Measurements from ENCODE around the gene TSPO.

TSPO gene

DNA sequence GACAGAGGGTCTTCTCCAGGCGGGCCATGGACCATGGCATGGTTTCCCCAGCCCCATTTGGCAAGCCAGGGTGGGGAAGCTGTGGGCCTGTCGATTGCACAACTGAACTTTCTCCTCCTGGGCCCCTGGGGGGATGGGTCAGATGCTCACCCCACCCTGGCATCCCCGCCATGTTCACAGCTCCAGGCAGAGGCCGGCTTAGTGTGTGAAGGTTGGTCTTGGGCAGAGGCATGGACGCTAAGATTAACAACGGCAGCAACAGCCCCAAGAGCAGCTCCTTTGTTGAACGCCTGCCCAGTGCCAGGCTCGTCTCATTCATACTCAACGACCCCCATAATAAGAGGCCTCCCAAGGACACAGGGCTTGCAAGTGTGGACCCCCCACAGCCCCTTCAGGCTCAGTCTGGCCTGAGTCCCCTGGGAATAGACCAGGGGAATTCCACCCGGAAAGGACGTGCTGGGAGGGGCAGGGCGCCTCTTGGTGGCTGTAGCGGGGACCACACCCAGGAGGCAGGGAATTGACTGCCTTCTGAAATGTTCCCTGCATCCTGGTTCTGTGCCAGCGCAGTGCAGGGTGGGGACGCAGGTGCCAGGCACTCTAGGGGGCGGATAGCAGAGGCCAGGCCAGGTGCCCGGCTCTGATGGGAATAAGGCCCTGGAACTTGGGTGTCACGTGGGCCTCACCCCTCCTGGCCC lies 8.3 kb downstream of the TSPO start:
- DNase-seq (ENCODE audit: low read depth in 2 of 2): no peak

DNA sequence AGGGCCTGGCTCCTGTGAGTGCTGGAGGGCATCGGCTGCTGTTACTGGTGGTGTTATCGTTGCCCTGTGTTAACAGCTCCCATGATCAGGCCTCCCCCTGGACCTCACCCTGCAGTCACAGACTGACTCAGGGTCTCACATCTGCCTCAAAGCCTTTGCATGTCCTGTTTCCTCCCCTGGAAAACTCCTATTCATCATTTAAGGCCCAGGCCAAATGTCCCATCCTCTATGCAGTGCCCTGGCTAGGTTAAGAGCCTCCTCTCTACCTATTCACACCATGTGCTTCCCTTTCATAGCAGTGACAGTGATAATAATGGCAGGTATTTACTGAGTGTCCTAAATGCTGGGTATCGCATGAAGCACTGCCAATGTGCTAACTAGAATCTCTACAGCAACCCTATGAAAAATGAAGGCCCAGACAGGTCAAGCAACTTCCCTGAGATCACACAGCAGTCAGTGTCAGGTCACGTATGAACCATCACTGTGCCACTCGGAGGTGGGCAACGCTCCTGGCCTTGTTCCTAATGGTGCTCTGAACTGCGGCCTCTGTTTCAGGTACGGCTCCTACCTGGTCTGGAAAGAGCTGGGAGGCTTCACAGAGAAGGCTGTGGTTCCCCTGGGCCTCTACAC lies 9.3 kb downstream of the TSPO start:
- DNase-seq (ENCODE audit: low read depth in 2 of 2): no peak

DNA sequence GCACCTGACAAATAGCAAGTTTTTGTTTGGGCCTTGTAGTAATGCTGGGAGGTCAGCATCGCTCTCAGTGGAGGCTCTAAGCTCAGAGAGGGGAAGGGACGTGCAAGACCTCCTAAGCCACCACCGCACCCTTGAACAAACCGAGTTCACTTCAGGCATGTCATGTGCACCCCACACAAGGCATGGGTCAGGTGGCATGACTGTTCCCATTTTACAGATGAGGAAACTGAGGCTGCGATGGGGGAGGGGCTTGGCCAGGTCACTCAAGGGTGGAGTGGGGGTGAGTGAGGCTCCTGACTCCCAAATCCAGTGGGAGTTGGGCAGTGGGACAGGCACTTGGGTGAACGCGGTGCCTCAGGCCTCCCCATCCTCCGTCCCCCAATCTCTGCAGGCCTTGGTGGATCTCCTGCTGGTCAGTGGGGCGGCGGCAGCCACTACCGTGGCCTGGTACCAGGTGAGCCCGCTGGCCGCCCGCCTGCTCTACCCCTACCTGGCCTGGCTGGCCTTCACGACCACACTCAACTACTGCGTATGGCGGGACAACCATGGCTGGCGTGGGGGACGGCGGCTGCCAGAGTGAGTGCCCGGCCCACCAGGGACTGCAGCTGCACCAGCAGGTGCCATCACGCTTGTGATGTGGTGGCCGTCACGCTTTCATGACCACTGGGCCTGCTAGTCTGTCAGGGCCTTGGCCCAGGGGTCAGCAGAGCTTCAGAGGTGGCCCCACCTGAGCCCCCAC lies 11.2 kb downstream of the TSPO start:
- DNase-seq (ENCODE audit: low read depth in 2 of 2): no peak

- DNase-seq (ENCODE audit: low read depth in 2 of 2): no peak
Observed at GRCh38 chr22:43163241-43163795, 12.0 kb downstream of the TSPO start.

- no peak for DNase-seq (ENCODE audit: low read depth in 2 of 2)
Observed at GRCh38 chr22:43164636-43165035, 13.3 kb downstream of the TSPO start.

DNA sequence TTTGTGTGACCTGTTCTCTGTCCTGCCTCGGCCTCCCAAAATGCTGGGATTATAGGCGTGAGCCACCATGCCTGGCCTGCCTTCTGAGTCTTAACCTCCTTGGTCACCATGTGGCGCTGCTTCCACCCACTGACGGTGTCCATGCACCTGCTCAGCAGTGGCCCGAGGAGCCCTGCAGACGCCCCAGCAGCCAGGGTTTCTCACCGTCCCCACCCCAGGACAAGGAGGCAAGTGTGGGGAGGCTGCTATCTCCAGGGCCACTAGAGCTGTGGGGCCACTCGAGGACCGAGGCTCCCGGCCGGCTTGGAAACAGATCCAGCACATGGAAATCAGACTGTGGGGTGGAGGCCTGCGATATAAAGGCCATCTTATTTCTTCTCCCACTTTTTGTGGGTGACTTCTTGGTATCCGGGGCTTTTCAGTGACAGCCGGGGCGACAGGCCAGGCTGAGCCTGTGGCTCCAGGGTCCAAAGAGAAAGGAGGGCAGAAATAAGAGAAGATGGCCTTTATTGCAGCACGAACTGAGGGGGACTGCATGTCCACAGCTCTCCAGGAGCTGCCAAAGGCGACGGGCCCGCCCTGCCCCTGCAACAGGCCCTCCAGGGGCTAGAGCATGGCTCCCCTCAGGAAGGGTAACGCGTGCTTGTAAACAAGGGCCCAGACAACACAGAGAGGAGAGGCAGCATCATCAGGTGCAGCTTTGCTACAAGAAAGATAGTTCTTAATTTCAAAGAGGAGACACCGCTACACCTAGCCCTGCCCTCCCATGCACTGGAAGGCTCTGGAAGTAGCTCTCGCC lies 15.0 kb downstream of the TSPO start:
- no peak for DNase-seq (ENCODE audit: low read depth in 2 of 2)

GRCh38 chr22:43167001-43167589 lies 15.7 kb downstream of the TSPO start:
- no peak for DNase-seq (ENCODE audit: low read depth in 2 of 2)

DNA sequence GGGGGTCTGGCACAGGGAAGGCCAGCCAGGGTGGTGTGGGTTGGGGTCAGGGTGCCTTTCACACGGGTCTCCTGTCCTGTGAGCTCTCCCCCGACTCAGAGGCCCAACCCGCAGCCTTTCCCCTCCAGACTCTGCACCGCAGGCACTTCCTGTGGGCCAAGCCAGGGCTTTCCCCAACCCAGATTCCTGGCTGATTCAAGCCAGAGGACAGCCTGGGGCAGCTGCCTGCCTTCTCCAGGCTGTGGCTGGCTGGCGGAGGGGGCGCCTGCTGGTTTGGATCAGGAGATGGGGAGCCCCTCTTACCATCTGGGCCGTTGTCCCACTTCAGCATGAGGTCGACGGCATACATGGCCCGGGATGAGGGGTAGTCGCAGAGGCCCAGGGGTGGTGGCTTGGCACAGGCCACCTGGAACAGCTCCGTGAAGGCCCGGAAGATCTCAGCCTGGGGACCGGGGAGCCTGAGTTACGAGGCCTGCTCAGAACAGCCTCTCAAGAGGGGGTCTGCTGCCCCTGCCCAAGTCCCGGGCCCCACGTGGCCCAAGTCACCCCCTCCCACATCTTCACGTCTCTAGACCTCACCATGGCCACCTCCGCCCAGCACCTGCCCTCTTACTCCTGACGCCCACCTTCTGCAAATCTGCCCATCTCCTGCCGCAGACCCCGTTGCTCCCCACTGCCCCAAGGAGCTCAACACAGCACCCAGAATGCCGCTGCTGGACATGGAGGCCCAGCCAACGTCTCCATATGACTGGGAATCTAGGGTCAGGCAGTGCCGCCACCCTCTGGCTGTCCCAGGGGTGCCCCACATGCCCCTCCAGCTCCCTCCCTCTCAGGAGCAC lies 17.3 kb downstream of the TSPO start:
- no peak for DNase-seq (ENCODE audit: low read depth in 2 of 2)

- no peak for DNase-seq (ENCODE audit: low read depth in 2 of 2)
Observed at GRCh38 chr22:43169310-43170130, 18.2 kb downstream of the TSPO start.

DNA sequence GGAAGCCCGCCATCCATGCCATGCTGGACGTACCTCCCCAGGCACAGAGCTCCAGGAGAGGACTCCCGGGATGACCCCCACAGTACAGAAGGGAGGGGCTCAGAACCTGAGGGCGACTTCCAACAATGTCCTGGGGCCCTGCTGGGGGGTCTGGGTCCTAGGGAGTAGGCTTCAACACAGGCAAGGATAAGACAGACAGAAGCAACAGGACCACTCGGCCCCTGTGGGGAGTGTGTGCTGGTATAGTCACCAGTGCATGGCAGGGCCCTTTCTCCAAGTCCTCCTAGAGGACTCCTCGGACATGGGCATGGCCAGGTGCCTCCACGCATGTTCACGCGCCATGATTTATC lies 18.7 kb downstream of the TSPO start:
- DNase-seq (ENCODE audit: low read depth in 2 of 2): no peak

GRCh38 chr22:43171019-43171491 lies 19.7 kb downstream of the TSPO start:
- DNase-seq (ENCODE audit: low read depth in 2 of 2): no peak

DNA sequence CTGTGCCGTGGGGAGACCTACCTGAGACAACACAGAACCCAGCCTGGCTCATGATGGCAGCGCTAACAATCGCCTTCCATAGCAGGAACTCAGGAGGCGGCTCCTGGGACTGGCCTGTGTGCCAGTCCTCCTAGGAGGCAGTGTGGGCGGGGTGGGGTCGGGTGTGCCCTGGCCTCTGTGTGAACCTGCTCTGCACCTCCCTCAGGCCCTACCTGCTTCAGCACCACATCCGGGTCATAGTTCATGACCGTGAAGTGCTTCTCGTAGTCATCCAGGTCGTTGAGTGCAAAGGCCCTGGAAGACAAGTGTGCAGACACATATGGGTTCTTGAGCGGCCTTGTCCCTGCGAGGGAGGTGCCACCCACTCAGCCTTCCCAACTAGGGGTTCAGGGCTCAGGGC lies 20.2 kb downstream of the TSPO start:
- no peak for DNase-seq (ENCODE audit: low read depth in 2 of 2)

GRCh38 chr22:43172191-43172590 lies 20.8 kb downstream of the TSPO start:
- no peak for DNase-seq (ENCODE audit: low read depth in 2 of 2)

DNA sequence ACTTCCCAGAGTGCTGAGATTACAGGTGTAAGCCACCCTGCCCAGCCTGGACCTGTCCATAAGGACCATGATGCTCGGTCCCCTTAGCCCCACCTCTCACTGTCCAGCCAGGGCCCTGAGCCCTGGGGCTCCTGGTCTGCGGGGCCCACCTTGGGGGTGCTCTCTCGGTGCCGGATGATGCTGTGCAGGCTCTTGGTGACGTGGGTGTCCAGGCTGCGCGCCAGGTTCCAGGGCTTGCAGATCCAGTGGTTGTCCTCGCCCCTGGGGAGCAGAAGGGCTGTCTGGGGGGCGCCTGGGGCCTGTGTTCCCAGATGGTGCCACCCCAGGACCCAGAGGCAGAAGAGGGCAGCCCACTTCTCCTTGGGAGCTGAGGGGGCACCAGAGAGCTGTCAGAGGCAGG lies 22.2 kb downstream of the TSPO start:
- no peak for DNase-seq (ENCODE audit: low read depth in 2 of 2)

DNA sequence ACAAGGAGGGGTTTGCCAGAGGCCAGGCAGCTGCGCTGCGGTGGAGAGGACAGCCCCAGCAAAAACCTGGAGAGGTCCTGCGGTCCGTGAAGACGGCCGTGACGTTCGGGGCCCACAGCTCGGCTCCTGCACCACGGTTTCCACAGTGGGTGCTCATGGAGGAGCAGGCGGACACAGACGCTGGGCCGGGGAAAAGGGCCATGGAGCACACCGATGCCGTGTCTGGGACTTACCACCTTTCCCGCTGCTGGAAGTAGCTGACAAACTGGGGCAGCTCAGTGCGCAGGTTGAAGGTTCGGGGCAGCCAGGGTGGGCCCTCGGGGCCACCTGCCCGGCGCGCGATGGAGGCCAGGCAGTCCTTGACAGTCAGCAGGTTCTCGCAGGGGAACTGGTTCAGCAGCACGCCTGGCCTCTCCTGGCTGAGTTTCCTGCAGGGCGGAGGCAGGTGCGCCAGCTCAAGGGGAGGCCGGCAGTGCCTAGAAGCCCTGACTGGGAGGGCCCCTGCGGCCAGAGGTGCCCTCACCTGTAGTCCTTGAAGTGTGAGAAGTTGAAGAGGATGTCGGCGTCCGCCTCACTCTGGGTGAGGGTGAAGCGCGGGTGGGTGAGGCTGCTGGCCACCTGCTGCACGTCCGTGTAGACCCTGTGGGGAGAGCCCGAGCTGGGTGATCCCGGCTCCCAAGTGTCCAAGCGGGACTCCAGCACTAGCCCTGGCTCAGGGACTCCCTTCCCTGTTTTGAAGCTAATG lies 22.8 kb downstream of the TSPO start:
- no peak for DNase-seq (ENCODE audit: low read depth in 2 of 2)

DNA sequence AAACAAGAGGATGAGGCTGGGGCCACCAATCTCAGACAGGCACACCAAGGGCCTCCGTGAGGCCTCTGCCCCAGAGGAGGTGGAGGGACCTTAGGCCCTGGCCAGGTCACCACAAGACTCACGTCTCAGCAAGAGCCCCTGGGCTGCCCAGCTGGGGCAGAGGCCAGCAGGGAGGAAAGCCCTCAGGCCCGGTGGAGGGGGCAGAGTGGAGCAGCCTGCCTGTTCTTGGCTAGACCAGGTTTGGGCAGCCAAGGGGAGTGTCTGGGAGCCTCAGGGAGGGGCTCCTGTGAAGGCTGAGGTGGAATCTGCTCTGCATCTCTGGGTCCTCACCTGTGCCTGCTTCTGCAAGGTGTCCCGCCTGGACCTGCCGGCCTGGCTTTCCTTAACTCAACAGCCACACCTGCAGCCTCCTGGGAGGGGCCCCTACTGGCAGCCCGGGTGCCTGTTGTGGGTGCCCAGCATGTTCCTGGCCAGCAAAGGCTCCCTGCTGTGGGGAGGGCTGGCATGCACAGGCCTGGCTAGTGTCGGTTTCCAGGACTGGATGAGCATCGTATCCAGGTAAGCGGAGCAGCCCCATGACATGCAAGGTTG lies 23.7 kb downstream of the TSPO start:
- DNase-seq (ENCODE audit: low read depth in 2 of 2): no peak

- no peak for DNase-seq (ENCODE audit: low read depth in 2 of 2)
Observed at GRCh38 chr22:43176090-43176489, 24.7 kb downstream of the TSPO start.

DNA sequence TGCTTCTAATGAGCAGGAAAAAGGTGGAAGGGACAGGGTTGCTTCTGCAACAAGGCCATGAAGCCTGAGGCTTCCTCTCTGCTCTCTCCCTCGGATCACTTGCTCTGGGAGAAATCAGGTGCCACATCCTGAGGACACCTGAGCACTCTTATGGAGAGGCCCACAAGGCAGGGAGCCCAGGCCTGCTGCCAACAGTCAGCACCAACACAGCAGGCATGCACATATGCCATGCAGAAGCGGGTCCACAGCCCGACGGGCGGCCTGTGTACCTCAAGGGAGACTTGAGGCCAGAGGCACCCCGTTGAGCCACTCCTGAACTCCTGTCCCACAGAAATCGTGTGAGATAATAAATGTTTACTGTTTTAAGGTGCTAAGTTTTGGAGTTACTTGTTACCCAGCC lies 26.1 kb downstream of the TSPO start:
- no peak for DNase-seq (ENCODE audit: low read depth in 2 of 2)
